SIG-M5 treated with dmso at 0.1 percent for 504 hours (cell line): ENCODE measurements around the gene STK32B.

Experiments used
- DNase-seq: peaks from one replicate; lab custom pipeline; 2025; ENCODE audit not compliant: unreplicated experiment; lab: John Stamatoyannopoulos, UW

STK32B gene

DNA sequence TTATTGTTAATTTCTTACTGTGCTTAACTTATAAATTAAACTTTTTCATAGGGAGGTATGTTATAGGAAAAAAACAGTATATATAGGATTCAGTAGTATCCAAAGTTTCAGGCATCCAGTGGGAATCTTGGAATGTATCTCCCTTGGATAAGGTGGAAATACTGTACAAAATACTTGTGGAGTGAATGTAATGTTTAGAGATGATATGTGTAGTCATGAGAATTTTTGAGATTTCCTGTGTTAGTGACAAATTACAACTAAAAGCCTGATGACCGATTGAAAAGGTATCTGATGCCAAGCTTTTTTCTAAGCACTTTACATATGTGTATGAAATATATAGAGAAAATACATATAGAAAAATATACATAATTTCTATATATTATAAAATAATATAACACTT lies 69.2 kb downstream of the STK32B start:
- DNase-seq, result no peak

DNA sequence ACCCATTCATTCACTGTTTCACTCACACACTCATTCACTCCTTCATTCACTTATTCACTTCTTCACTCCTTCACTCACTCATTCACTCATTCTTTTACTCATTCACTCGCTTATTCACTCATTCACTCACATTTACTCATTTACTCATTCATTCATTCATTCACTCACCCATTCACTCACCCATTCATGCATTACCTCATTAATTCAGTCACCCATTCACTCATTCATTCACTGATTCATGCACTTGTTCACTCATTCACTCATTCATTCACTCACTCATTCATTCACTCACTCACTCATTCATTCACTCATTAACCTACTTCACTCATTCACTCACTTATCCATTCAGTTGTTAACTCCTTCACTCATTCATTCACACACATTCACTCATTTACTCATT lies 70.8 kb downstream of the STK32B start:
- DNase-seq, result no peak

DNA sequence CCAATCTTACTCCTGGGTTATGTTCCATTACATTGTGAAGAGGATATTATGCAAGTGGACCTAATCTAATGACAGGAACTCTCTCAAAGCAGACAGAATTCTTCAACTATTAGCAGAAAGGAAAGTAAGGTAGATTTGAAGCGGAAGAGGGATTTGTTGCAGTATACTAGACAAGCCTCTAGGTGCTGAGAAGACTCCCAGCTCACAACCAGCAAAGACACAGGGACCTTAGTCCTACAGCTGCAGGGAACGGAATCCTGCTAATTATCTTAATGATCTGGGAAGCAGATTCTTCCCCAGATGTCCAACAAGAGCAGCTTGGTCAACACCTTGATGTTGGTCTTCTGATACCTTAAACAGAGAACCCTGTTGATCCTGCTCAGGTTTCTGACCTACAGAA lies 73.6 kb downstream of the STK32B start:
- no peak for DNase-seq

DNA sequence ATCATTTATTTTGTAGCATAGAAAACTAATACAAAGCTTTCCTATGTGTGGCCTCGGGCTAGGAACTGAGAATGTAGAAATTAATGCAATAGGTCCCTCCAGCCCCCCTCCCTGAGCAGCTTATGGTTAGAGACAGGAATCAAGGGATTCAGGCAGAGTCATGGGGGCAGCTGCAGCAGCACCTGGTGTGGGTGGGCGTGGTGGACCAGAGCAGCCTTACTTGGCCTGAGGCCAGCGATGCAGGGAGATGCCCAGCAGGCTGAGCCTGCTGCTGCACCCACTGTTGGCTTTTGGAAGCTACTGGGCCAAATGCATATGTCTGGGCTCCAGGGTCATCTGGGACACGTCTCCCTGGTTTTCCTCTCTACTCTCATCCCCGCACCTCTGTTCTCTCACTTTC lies 74.0 kb downstream of the STK32B start:
- DNase-seq, result no peak

DNA sequence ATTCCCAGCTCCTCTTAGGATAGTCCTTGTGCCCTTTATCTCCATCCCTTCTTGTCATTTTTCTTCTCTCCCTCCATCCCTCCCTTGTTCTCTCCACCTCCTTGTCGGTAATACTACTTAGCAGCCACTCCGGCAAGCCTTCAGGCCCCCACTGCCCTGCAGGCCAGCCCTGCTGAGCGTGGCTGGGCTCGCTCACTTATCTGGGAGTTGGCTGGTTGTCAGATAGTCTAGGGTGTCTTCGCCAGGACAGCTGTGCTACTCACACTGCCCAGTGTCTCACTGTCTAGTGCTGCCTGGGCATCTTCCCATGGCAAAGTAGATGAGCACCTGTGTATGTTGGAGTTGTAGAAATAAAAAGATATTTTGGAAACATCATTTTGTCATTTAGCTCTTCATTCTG lies 75.0 kb downstream of the STK32B start:
- DNase-seq, result no peak

DNA sequence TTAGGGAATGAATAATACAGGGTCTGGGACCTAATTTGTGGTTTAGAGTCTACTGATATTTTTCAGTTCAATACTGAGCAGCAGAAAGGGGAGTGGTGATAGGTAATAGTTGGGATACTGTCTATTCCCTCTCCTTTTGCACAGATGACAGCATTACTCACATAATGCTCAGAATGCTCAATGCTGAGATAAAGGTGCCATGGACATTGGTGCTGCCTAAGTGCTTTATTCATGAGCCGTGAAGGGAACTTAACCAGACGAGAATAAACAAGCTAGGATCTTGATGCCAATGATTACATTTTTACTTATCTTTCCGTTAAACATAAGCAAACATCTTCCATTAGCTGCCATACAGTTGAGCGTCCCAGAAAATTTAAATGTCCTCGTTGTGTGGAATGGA lies 75.6 kb downstream of the STK32B start:
- DNase-seq, result no peak

DNA sequence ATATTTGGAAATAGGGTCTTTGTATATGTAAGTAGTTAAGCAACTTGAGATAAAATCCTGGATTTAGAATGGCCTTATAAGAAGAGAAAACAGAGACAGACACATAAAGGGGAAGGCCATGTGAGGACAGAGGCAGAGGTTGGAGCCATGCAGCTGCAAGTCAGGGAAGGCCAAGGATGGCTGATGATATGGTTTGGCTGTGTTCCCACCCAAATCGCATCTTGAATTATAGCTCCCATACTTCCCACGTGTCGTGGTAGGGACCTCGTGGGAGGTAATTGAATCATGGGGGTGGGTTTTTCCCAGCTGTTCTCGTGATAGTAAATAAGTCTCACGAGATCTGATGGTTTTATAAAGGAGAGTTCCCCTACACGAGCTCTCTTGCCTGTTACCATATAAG lies 76.3 kb downstream of the STK32B start:
- no peak for DNase-seq

DNA sequence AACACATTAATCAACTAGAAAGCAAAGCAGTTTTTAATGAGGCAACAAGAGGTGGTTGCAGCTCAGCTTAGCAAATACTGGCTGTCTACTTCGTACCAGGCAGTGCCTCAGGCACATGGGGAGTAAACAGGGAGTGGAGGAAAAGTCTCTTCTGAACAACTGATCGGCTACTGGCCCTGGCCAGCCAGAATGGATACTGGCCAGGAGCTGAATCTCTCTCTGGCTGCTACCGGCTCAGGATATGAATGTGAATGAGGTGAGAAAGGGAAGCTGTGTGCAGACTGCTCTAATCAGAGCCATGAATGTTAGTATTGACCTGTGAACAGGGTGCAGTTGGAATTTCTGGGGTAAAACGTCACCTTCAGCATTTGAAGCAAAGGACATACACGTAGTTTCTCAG lies 77.3 kb downstream of the STK32B start:
- DNase-seq, result no peak

DNA sequence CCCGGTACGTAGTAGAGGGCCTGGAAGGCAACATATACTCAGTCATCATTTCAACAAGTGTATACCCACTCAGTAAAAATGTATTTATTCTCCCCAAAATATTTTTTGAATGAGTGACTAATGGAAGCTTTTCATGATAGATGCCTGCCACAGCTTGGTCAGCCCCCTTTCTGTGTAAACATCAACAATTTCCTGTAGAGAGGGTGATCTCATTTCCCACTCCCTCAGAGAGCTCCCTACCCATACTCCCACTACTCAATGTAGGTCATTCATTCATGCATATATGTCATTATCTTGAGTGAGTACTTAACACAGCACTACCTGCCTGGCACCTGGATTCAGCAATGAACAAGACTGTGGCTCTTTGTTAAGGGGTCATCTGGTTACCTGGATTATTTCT lies 81.9 kb downstream of the STK32B start:
- DNase-seq, result no peak

DNA sequence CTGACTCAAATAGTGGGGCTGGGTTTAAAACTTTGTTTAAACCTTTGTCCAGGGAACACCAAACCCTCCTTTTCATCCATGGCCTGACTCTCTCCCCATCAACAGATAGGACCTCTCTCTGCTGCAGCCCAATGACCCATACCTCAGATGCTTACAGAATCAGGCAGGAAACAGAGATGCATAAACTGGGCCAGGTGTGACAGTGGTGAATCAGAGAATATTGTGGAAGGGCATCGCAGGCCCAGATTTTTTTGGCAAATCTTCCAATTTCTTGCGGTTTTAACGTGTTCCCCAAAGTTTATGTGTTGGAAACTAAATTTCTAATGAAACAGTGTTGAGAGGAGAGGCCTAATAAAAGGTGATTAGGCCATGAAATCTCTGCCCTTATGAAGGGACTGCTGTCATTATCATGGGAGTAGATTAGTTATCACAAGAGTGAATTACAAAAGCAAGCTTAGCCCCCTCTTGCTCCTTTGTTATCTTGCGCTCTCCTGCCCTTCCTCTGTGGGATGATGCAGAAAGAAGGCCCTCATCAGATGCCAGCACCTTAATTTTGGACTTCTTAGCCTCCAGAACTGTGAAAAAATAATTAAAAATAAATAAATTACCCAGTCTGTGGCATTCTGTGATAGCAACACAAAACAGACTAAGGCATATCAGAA lies 82.8 kb downstream of the STK32B start:
- DNase-seq, result no peak

DNA sequence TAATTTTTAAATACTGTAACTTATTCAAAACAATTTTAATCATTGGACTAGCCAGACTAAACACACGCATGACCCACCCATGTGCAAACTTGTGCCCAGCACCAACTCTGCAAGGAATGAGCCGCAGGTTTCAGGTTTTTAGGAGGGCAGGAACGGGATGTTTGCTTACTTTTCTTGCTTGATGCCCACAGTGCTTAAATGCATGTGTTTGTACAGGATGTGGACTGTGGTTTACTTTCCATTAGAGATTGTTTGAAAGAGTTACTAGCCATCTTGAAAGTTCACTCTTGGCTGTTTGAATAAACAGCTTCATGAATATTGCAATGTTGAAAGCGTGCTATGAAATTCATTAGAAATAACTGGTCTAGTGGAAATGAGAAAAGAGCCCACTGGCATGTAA lies 83.3 kb downstream of the STK32B start:
- no peak for DNase-seq

DNA sequence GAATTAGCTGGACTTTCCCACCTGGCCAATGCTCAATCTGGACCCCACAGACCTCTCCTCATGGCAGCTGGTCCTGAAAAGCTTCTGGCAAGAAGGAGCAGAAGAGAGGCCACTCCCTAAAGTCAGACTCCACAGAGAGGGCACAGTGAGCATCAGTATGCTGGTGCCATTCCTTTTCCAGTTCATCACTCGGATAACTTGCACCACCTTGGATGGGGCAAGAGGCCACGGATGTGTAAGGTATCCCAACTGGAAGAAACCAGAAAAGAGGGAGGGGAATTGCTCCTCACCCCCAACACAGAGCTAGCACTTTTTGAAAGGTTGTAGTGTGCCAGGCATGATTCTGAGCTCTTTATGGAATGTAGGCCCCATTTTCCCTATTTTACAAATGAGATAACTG lies 85.9 kb downstream of the STK32B start:
- DNase-seq, result no peak

DNA sequence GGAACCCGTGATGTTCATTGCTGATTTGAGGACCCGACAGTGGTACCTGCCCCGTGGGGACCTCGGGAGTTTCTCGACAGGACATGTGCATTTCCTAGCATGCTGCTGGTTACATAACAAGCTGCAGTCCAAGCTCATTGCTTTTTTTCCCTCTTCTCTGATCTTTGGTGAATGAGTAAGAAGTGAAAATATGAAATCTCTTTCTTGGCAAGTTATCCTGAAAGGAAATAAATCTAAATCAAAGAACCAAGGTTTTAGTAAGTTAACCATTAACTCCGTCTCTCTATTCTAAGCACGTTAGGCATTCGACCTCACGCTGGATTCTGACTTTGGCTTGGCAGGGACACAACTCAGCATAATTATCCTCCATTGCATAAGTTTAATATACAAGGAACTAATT lies 86.6 kb downstream of the STK32B start:
- no peak for DNase-seq

DNA sequence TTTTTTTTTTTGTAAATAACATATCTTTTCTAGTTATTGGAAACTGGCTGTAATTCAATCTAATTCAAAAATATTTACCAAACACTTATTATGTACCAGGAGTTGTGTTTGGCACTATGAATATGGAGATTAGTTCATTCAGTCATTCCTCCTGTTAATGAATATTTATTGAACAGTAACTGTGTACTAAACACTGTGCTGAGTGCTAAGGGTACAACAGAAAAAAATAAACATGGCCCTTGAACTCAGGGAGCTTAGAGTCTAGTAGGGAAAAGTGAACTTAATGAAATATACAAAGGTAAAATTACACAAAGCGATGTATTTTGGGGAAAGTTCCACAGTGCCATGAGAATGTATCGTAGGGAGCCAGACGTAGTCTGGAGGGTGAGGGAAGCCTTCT lies 87.1 kb downstream of the STK32B start:
- no peak for DNase-seq

DNA sequence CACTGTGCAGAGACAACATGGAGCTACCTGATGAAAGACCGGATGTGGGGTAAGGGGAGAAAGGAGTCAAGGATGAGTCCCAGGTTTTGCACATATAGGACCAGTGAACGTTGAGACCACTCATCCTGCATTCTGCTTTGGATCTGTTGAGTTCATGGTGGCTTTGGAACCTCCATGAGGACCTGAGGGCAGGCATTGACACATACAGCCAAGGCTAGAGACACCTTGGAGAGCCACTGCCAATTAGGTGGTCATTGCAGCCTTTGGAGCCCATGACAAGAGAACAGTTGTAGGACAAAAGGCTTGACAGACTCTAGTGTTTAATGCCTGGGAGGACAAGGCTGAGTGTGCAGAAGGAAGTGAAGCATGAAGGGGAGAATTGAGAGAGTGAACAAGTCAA lies 87.9 kb downstream of the STK32B start:
- no peak for DNase-seq

DNA sequence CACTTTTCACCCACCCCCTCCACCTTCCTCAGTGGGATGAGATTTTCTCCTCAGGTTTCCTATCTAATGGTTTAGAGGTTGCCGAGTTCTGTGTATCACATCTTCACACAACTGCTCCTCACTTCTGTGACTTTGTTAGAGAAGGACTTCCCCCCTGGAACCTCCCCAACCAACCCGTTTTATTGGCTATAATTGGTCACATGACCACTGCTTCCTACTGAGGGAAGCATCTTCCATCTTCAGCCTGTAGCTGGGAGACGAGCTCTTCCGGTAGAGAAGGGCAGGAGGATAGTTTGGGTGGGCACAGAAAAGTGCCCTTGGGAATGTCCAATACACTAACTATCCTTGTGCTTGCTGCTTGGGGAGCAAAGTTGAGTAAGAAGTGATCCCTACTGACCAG lies 90.5 kb downstream of the STK32B start:
- DNase-seq, result no peak

DNA sequence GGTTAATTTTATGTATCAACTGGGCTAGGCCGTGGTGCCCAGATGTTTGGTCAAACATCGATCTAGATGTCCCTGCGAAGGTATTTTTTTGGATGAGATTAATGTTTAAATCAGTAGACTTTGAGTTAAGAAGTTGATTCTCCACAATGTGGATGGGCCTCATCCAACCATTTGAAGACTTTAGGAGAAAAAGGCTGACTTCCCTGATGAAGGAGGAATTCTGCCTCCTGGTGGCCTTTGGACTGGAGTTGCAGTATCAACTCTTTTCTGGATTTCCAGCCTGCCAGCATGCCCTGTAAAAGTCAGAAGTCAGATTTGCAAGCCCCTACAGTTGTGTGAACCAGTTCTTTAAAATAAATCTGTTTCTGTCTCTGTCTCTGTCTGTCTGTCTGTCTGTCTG lies 91.4 kb downstream of the STK32B start:
- DNase-seq, result no peak

DNA sequence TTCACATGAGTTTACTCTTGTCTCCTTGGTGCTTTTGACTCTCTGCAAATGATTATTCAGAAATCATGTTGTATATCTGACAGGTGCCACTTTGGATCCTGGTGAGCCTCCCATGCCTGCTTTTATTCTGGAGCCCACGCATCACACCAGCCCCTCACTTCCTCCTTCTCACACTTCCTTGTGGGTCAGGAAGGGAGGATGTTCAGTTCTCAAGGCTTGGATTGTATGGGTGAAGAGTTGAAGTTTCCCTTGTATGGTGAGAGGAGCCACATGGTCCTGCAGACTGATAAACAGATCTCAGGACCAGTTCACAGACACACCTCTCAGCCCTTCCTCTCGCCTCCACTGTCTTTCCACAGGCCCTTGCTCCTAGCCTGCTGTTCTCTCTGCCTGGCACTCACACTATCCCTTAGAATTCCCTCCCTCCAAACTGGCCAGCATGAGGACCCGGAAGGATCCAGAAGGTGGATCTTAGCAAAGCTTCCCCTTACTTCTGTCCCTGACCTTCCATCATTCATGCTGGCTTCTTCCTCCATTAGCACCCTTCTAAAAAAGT lies 92.1 kb downstream of the STK32B start:
- DNase-seq, result no peak

DNA sequence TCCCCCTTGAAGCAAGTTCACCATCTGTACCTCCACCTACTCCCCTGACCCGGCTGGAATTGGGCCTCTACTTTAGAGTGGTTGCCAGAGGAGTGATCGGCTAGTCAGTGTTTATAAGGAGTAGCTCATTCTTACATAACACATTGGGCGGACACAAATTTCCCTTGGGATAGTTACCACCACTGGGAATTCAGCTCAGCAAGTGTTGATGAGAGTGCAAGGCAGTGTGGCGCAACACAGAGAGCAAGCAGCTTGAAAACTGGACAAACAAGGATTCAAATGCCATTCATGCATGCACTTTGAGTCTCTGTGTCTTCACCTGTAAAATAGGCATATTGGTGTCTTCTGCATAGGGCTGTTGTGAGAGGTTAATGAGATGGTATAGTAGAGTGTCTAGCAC lies 92.7 kb downstream of the STK32B start:
- DNase-seq, result no peak

DNA sequence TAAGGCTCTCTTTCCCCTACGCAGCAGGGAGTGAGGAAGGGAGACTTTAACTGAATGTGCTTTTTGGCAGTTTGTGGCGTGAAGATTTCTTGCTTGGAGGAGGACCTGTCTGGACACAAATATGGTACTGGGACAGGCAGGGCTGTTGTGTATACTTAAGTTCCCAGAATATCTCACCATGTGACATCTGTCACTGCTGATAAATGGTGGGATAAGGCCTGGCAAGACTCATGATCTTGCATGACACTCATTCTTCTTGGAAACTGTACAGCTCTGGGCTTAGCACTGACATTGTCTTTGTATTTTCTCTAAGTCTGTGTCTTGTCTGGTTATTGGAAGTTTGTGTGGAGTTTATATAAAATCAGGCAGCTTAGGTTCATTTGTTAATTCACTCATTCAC lies 93.1 kb downstream of the STK32B start:
- no peak for DNase-seq

DNA sequence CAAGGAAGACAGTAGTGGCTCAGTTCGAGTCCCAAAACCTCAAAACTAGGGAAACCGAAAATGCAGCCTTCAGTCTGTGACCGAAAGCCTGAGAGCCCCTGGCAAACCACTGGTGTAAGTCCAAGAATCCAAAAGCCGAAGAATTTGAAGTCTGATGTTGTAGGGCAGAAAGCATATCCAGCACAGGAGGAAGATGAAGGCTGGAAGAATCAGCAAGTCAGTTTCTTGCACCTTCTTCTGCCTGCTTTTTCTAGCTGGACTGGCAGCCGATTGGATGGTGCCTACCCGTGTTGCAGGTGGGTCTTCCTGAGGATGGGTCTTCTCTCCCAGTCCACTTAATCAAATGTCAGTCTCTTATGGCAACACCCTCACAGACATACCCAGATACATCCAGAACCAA lies 95.0 kb downstream of the STK32B start:
- no peak for DNase-seq

DNA sequence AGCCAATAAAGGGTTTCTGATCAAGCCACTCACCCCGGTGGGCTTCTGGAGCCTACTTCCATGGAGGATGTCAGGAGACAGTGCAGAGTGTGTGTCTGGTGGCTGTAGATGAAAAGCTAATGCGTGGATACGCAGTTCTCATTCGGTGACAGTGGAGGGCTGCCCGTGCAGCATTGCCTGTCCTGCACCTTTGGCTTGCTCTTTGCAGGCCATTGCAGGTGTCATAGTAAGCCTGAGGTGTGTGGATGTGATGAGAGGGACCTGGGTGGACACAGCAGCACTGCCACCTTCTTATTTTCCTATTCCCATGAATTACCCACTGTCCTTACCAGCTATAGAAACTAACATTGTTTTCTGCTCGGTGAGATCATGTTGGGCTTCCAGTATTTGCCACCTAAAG lies 101.2 kb downstream of the STK32B start:
- no peak for DNase-seq

DNA sequence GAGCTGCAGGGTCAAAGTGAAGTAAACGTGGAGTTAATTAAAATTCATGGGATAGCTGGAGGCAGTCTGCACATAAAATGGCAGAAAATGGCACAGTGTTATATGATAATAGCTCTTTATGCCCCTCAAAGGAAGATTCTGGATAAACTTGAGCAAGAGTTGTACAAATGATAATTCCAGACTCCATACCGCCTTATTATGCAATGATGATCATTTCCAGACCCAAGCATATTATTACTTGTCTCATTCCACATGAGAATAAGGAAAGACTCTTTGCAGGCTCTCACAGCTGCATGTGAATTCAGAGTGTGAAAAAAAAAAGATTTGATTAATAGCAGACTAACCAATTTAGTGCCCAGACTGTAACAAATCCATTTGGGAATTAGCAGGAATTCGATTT lies 105.4 kb downstream of the STK32B start:
- DNase-seq, result no peak
